ENCODE data around the gene PPFIA2. TPM values are rescaled to one million over a fixed set of nuclear protein-coding genes. Genes with fewer than 3 reads are reported as not detected.

Gene PPFIA2
- total RNA-seq, 1 donor from 2014 or later: not detected

GRCh38 chr12:81450920-81451739 lies 308.0 kb downstream of the PPFIA2 start:
- peak; percentile 53 to 61 for DNase-seq (ENCODE audit: low read depth in 2 of 2)

- no peak for DNase-seq (ENCODE audit: low read depth in 2 of 2)
Measured at GRCh38 chr12:81441629-81442028, 317.5 kb downstream of the PPFIA2 start.

- no peak for DNase-seq (ENCODE audit: low read depth in 2 of 2)
Measured at GRCh38 chr12:81440001-81440400, 319.1 kb downstream of the PPFIA2 start.

GRCh38 chr12:81439344-81439743 lies 319.8 kb downstream of the PPFIA2 start:
- DNase-seq (ENCODE audit: low read depth in 2 of 2): no peak

GRCh38 chr12:81417056-81417455 lies 342.1 kb downstream of the PPFIA2 start:
- no peak for DNase-seq (ENCODE audit: low read depth in 2 of 2)

GRCh38 chr12:81416571-81416970 lies 342.6 kb downstream of the PPFIA2 start:
- DNase-seq (ENCODE audit: low read depth in 2 of 2): no peak

GRCh38 chr12:81414441-81414840 lies 344.7 kb downstream of the PPFIA2 start:
- no peak for DNase-seq (ENCODE audit: low read depth in 2 of 2)

- DNase-seq (ENCODE audit: low read depth in 2 of 2): no peak
Measured at GRCh38 chr12:81412940-81413339, 346.2 kb downstream of the PPFIA2 start.

GRCh38 chr12:81403348-81403747 lies 355.8 kb downstream of the PPFIA2 start:
- DNase-seq (ENCODE audit: low read depth in 2 of 2): no peak

GRCh38 chr12:81401241-81401640 lies 357.9 kb downstream of the PPFIA2 start:
- DNase-seq (ENCODE audit: low read depth in 2 of 2): no peak

- DNase-seq (ENCODE audit: low read depth in 2 of 2): no peak
Measured at GRCh38 chr12:81400024-81400423, 359.1 kb downstream of the PPFIA2 start.

GRCh38 chr12:81395431-81395830 lies 363.7 kb downstream of the PPFIA2 start:
- no peak for DNase-seq (ENCODE audit: low read depth in 2 of 2)

- no peak for DNase-seq (ENCODE audit: low read depth in 2 of 2)
Measured at GRCh38 chr12:81389550-81390099, 369.5 kb downstream of the PPFIA2 start.

GRCh38 chr12:81386101-81386500 lies 373.0 kb downstream of the PPFIA2 start:
- DNase-seq (ENCODE audit: low read depth in 2 of 2): no peak

- no peak for DNase-seq (ENCODE audit: low read depth in 2 of 2)
Measured at GRCh38 chr12:81381951-81382350, 377.2 kb downstream of the PPFIA2 start.

- DNase-seq (ENCODE audit: low read depth in 2 of 2): no peak
Measured at GRCh38 chr12:81378601-81379285, 380.4 kb downstream of the PPFIA2 start.

GRCh38 chr12:81377771-81378170 lies 381.4 kb downstream of the PPFIA2 start:
- no peak for DNase-seq (ENCODE audit: low read depth in 2 of 2)

- no peak for DNase-seq (ENCODE audit: low read depth in 2 of 2)
Measured at GRCh38 chr12:81375969-81376368, 383.2 kb downstream of the PPFIA2 start.

GRCh38 chr12:81370456-81370855 lies 388.7 kb downstream of the PPFIA2 start:
- DNase-seq (ENCODE audit: low read depth in 2 of 2): no peak

- no peak for DNase-seq (ENCODE audit: low read depth in 2 of 2)
Measured at GRCh38 chr12:81369175-81369574, 390.0 kb downstream of the PPFIA2 start.

- DNase-seq (ENCODE audit: low read depth in 2 of 2): no peak
Measured at GRCh38 chr12:81365284-81365683, 393.9 kb downstream of the PPFIA2 start.

GRCh38 chr12:81360916-81361315 lies 398.2 kb downstream of the PPFIA2 start:
- no peak for DNase-seq (ENCODE audit: low read depth in 2 of 2)

- no peak for DNase-seq (ENCODE audit: low read depth in 2 of 2)
Measured at GRCh38 chr12:81359736-81360135, 399.4 kb downstream of the PPFIA2 start.
